B cell (primary cell): ENCODE measurements around the gene MRPS11. TPM values are rescaled to one million over a fixed set of nuclear protein-coding genes. Genes with fewer than 3 reads are reported as not detected.

ENCODE experiments used
- ATAC-seq: fragments of 200-7000 bp; cut with Tn5 transposase; one replicate; pipeline ENCODE4 v1.10.0; 2021; ENCODE audit warnings: low read depth, mild to moderate bottlenecking, moderate number of reproducible peaks, moderate library complexity
- CTCF ChIA-PET: fragments of 350-600 bp; sonication (Branson Sonifier 250); formaldehyde crosslinking; loops from one replicate; lab custom pipeline; 2021; ENCODE audit warnings: antibody characterized with exemption, inconsistent platforms; lab: Charles Lee
- POLR2A ChIA-PET: fragments of 350-600 bp; sonication (Branson Sonifier 250); formaldehyde crosslinking; loops from one replicate; lab custom pipeline; 2021; ENCODE audit warnings: antibody characterized with exemption; lab: Charles Lee
- DNase-seq: peaks from one replicate; pipeline ENCODE4 v3.0.0; 2013
- H2AFZ ChIP-seq: 2 replicates; pipeline ENCODE4 v1.6.1; 2012; ENCODE audit warnings: mild to moderate bottlenecking, low read depth, low read length; ENCODE audit not compliant: insufficient read depth, poor library complexity, severe bottlenecking
- H3K27ac ChIP-seq, 2 donors: 1 replicate in 1 of 2; 2 replicates in 1 of 2; pipeline ENCODE4 v1.5.1; 2012 to 2013; ENCODE audit warnings: low read length in 2 of 2, mild to moderate bottlenecking in 2 of 2, moderate library complexity in 1 of 2
- H3K27me3 ChIP-seq, 4 experiments: fragments of 200-600 bp in 1 of 4; sonication (generic) in 1 of 4; replicated peaks in 1 of 4; 1 replicate in 2 of 4; 2 replicates in 2 of 4; pipeline versions ENCODE4 v1.6.1 to v1.7.0; 2013 to 2016; ENCODE audit warnings: low read length in 3 of 4, mild to moderate bottlenecking in 2 of 4, mixed read lengths in 1 of 4, moderate library complexity in 1 of 4; ENCODE audit not compliant: insufficient read depth in 4 of 4, control insufficient read depth in 3 of 4; ENCODE audit errors: control extremely low read depth in 1 of 4
- H3K36me3 ChIP-seq, 2 experiments: replicated peaks in 1 of 2; 1 replicate in 1 of 2; 2 replicates in 1 of 2; pipeline versions ENCODE4 v1.6.1 to v1.7.1; 2013; ENCODE audit warnings: low read length in 1 of 2; ENCODE audit not compliant: insufficient read depth in 2 of 2, control insufficient read depth in 1 of 2; ENCODE audit errors: control extremely low read depth in 1 of 2, extremely low read depth in 1 of 2
- H3K4me1 ChIP-seq, 2 donors: fragments of 200-600 bp in 1 of 2; sonication (generic) in 1 of 2; 1 replicate in 1 of 2; 2 replicates in 1 of 2; pipeline versions ENCODE4 v1.5.1 to v1.6.1; 2013 to 2017; ENCODE audit warnings: low read length in 2 of 2; ENCODE audit not compliant: control insufficient read depth in 2 of 2, insufficient read depth in 2 of 2
- H3K4me2 ChIP-seq: replicated peaks from 2 replicates; pipeline ENCODE3; 2012; ENCODE audit warnings: mild to moderate bottlenecking, low read depth, low read length; ENCODE audit not compliant: poor library complexity, severe bottlenecking
- H3K4me3 ChIP-seq, 5 experiments: fragments of 200-600 bp in 1 of 5; sonication (generic) in 1 of 5; 1 replicate in 3 of 5; 2 replicates in 2 of 5; pipeline versions ENCODE4 v1.5.1 to v1.7.0; 2011 to 2016; ENCODE audit warnings: low read length in 4 of 5, mild to moderate bottlenecking in 4 of 5, low read depth in 2 of 5, control low read depth in 1 of 5, moderate library complexity in 1 of 5; ENCODE audit not compliant: insufficient read depth in 1 of 5; ENCODE audit errors: control extremely low read depth in 1 of 5, extremely low read depth in 1 of 5
- H3K79me2 ChIP-seq: fragments of 200-600 bp; sonication (generic); one replicate; pipeline ENCODE4 v1.6.0; 2016; ENCODE audit warnings: low read length; ENCODE audit not compliant: control insufficient read depth, insufficient read depth
- H3K9ac ChIP-seq: fragments of 200-600 bp; sonication (generic); 2 replicates; pipeline ENCODE4 v1.6.1; 2017; ENCODE audit warnings: mild to moderate bottlenecking, low read length, moderate library complexity
- H3K9me3 ChIP-seq, 3 donors: one replicate each; pipeline versions ENCODE4 v1.6.1 to v1.7.1; 2013; ENCODE audit warnings: low read length in 2 of 3; ENCODE audit not compliant: control insufficient read depth in 2 of 3, insufficient read depth in 1 of 3; ENCODE audit errors: control extremely low read depth in 1 of 3
- H4K20me1 ChIP-seq: 2 replicates; pipeline ENCODE4 v1.6.0; 2012; ENCODE audit warnings: mild to moderate bottlenecking, low read length; ENCODE audit not compliant: insufficient read depth, control insufficient read depth, poor library complexity, severe bottlenecking
- H3K27ac Mint-ChIP-seq: one replicate; pipeline ENCODE4 v1.8.0; 2021; ENCODE audit warnings: mixed read lengths
- H3K27me3 Mint-ChIP-seq: one replicate; pipeline ENCODE4 v1.8.0; 2021; ENCODE audit warnings: mixed read lengths
- H3K4me1 Mint-ChIP-seq: one replicate; pipeline ENCODE4 v1.8.0; 2021; ENCODE audit warnings: mixed read lengths
- H3K4me3 Mint-ChIP-seq: one replicate; pipeline ENCODE4 v1.8.0; 2021; ENCODE audit warnings: mixed read lengths
- H3K9me3 Mint-ChIP-seq: one replicate; pipeline ENCODE4 v1.8.0; 2022; ENCODE audit warnings: mixed read lengths; ENCODE audit not compliant: insufficient read depth
- EZH2 ChIP-seq: IDR thresholded peaks from 2 replicates; pipeline ENCODE4 v1.6.1; 2012; ENCODE audit warnings: borderline replicate concordance, low read depth, mild to moderate bottlenecking, moderate library complexity, low read length; ENCODE audit not compliant: insufficient read depth, poor library complexity, severe bottlenecking
- WGBS: methylation state at CpG from one replicate; pipeline ENCODE4 v1.1.5; 2013; ENCODE audit warnings: missing lambda C conversion rate; ENCODE audit not compliant: insufficient coverage; 5-methylcytosine and 5-hydroxymethylcytosine counted together
- intact Hi-C: fragments of 100-400 bp; cut with micrococcal nuclease; formaldehyde crosslinking; loops from one replicate; pipeline ENCODE4 v1.10.0; 2022
- polyA plus RNA-seq: library from polyadenylated mRNA; depleted of rRNA; stranded (reverse); fragments of >200 nt; gene quantifications from 2 replicates; pipeline ENCODE4 v1.2.3, GENCODE V29; 2012
- total RNA-seq, 2 donors: library from RNA; stranded (reverse); fragments of 120-200 nt in 1 of 2; gene quantifications; 1 replicate in 1 of 2; 2 replicates in 1 of 2; pipeline versions ENCODE4 v1.2.3 to v1.2.4, GENCODE V29; 2013 to 2022
- TF ChIP-seq, protein P1 (sequence below): fragments of 200-600 bp; IDR thresholded peaks from one replicate; pipeline ENCODE4 v1.8.0; 2022; ENCODE audit warnings: antibody characterized with exemption, mild to moderate bottlenecking

MRPS11 gene
- total and polyA plus RNA-seq, 2 donors (not counting 1 experiment from before 2014, with no cell fraction given), result 21.1 to 37.9 TPM

GRCh38 chr15:88484682-88485331 lies 17.3 kb downstream of the MRPS11 start:
- Histone ChIP-seq H3K9me3 (no peaks in the 10 kb centered on the region), H3K27me3 (no peaks in the 10 kb centered on the region), H3K79me2 (no peaks in the 10 kb centered on the region), H2AFZ (no peak overlapping the region), H3K27ac (no peak overlapping the region), H3K36me3 (no peaks in the 10 kb centered on the region), H3K9ac (no peak overlapping the region), H4K20me1 (no peaks in the 10 kb centered on the region), H3K4me2 (no peak overlapping the region), H3K4me3 (no peak overlapping the region), H3K4me1 (no peaks in the 10 kb centered on the region)
- H3K9me3 Mint-ChIP-seq, result no peaks in the 10 kb centered on the region
- no peak overlapping the region for H3K27ac Mint-ChIP-seq
- DNase-seq (no peak), ATAC-seq (no peak)
- TF ChIP-seq, protein P1, sequence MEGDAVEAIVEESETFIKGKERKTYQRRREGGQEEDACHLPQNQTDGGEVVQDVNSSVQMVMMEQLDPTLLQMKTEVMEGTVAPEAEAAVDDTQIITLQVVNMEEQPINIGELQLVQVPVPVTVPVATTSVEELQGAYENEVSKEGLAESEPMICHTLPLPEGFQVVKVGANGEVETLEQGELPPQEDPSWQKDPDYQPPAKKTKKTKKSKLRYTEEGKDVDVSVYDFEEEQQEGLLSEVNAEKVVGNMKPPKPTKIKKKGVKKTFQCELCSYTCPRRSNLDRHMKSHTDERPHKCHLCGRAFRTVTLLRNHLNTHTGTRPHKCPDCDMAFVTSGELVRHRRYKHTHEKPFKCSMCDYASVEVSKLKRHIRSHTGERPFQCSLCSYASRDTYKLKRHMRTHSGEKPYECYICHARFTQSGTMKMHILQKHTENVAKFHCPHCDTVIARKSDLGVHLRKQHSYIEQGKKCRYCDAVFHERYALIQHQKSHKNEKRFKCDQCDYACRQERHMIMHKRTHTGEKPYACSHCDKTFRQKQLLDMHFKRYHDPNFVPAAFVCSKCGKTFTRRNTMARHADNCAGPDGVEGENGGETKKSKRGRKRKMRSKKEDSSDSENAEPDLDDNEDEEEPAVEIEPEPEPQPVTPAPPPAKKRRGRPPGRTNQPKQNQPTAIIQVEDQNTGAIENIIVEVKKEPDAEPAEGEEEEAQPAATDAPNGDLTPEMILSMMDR, result no peak
- TF ChIP-seq EZH2, result no peak
- peaks cover 5% of the 10 kb centered on the region for H3K4me1 Mint-ChIP-seq
- ChIA-PET POLR2A (no interaction called here), CTCF (no interaction called here)
- H3K4me3 Mint-ChIP-seq, result no peak overlapping the region
- H3K27me3 Mint-ChIP-seq, result no peaks in the 10 kb centered on the region
- WGBS, result 82% methylated on average over 7 of the region's 10 CpGs
- intact Hi-C loops, result no loop called here

DNA sequence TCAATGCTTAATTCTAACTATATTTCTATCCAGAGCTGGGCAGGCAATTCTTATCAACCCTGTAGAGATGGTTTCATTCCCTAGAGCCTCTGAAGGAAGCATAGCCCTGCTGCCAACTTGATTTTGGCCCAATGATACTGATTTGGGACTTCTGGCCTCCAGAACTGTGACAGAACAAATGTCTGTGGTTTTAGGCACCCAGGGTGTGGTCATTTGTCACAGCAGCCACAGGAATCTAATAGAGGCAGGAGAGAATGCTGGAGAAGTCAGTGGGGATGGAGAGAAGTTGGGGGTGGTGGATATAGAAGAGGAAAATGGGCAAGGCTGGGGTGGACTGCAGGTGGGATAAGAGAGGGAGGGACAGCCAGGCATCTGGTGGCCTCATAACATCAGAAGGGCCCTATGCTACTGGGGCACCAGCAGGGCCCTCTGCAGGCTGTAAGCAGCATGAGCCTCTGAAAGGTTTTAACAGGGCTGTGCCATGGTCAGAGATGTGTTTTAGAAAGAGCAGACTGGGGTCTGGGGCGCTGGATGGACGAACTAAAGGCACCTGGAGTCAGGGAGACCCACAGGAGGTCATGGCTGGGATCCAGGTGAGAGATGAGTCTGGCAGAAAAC lies 19.8 kb downstream of the MRPS11 start:
- Histone ChIP-seq H3K27me3 (no peaks in the 10 kb centered on the region), H3K27ac (no peak overlapping the region), H3K9ac (no peak overlapping the region), H2AFZ (no peak overlapping the region), H3K4me3 (no peak overlapping the region), H3K4me2 (no peak overlapping the region), H4K20me1 (no peaks in the 10 kb centered on the region), H3K9me3 (no peaks in the 10 kb centered on the region), H3K79me2 (no peaks in the 10 kb centered on the region), H3K4me1 (no peaks in the 10 kb centered on the region), H3K36me3 (no peaks in the 10 kb centered on the region)
- intact Hi-C loops, result no loop called here
- no peak overlapping the region for H3K4me3 Mint-ChIP-seq
- ChIA-PET POLR2A (no interaction called here), CTCF (no interaction called here)
- ATAC-seq (no peak), DNase-seq (no peak)
- H3K9me3 Mint-ChIP-seq, result no peaks in the 10 kb centered on the region
- no peaks in the 10 kb centered on the region for H3K4me1 Mint-ChIP-seq
- H3K27me3 Mint-ChIP-seq, result no peaks in the 10 kb centered on the region
- WGBS, result 97% methylated on average over 2 of the region's 2 CpGs
- TF ChIP-seq EZH2, result no peak
- TF ChIP-seq, protein P1, result no peak
- H3K27ac Mint-ChIP-seq, result no peak overlapping the region
